ENCODE measurements around the gene SNX8.
A peak's percentile ranks its signal among the peaks of the same experiment; 100 is the strongest.

SNX8 gene

DNA sequence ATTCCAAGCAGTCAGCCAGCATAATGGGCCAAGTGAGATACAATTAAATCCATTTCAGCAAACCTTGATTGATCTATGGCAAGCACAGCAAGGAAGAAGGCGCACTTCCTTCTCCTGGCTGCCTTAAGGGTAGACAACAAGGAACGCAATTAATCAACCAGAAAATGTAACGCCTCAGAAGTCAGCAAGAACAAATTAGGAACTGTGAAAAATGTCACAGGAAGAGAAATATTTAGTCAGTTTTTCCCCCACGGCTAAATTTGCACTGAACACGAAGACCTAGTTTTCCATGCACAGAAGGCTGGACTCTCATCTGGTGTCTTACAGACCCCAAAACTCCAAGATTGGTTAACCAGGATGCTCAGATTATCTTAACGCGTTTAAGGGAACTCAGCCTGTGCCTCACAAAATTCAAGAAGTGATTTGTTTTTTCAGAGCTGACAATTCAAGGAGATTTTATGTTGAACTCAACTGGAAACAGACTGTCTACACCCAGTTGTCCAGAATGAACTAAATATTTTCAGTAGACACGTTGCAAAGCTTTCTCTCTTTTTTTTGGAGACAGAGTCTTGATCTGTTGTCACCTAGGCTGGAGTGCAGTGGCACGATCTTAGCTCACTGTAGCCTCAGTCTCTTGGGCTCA, 14.2 kb downstream of the SNX8 start:
- no peak overlapping the region for H3K4me3 ChIP-seq (replicated peaks; ENCODE audit: low read depth, low read length)
- TF ChIP-seq, protein P1, sequence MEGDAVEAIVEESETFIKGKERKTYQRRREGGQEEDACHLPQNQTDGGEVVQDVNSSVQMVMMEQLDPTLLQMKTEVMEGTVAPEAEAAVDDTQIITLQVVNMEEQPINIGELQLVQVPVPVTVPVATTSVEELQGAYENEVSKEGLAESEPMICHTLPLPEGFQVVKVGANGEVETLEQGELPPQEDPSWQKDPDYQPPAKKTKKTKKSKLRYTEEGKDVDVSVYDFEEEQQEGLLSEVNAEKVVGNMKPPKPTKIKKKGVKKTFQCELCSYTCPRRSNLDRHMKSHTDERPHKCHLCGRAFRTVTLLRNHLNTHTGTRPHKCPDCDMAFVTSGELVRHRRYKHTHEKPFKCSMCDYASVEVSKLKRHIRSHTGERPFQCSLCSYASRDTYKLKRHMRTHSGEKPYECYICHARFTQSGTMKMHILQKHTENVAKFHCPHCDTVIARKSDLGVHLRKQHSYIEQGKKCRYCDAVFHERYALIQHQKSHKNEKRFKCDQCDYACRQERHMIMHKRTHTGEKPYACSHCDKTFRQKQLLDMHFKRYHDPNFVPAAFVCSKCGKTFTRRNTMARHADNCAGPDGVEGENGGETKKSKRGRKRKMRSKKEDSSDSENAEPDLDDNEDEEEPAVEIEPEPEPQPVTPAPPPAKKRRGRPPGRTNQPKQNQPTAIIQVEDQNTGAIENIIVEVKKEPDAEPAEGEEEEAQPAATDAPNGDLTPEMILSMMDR (IDR thresholded peaks at IDR 0.05; ENCODE audit: low read length, missing control alignments) = no peak
- DNase-seq (ENCODE audit: low read depth) = no peak

- TF ChIP-seq, protein P1 (IDR thresholded peaks at IDR 0.05; ENCODE audit: low read length, missing control alignments) = no peak
- no peak overlapping the region for H3K4me3 ChIP-seq (replicated peaks; ENCODE audit: low read depth, low read length)
- DNase-seq (ENCODE audit: low read depth) = peak; percentile 83
Observed at GRCh38 chr7:2299131-2299829, 15.0 kb downstream of the SNX8 start.

GRCh38 chr7:2296832-2297231, 17.4 kb downstream of the SNX8 start:
- H3K4me3 ChIP-seq (replicated peaks; ENCODE audit: low read depth, low read length) = no peak overlapping the region
- DNase-seq (ENCODE audit: low read depth) = no peak
- TF ChIP-seq, protein P1 (IDR thresholded peaks at IDR 0.05; ENCODE audit: low read length, missing control alignments) = no peak

DNA sequence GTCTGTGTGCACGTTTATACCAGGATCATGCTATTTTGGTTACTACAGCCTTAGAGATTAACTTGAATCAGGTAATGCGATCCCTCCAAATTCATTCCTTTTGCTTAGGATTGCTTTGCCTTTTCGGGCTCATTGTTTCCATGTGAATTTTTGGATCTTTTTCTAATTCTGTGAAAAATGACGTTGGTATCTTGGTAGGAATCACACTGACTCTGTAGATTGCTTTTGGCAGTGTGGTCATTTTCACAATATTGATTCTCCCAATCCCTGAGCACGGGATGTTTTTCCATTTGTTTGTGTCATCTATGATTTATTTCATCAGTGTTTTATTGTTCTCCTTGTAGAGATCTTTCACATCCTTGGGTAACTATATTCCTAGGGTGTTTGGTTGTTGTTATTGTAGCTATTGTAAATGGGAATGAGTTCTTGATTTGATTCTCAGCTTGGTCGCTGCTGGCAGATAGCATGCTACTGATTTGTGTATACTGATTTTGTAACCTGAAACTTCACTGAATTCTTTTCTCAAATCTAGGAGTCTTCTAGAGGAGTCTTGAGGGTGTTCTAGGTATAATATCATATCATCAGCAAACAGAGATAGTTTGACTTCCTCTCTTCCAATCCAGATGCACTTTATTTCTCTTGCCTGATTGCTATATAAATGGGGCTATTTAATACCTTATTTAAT, 18.2 kb downstream of the SNX8 start:
- DNase-seq (ENCODE audit: low read depth) = no peak
- TF ChIP-seq, protein P1 (IDR thresholded peaks at IDR 0.05; ENCODE audit: low read length, missing control alignments) = no peak
- H3K4me3 ChIP-seq (replicated peaks; ENCODE audit: low read depth, low read length) = no peak overlapping the region

DNA sequence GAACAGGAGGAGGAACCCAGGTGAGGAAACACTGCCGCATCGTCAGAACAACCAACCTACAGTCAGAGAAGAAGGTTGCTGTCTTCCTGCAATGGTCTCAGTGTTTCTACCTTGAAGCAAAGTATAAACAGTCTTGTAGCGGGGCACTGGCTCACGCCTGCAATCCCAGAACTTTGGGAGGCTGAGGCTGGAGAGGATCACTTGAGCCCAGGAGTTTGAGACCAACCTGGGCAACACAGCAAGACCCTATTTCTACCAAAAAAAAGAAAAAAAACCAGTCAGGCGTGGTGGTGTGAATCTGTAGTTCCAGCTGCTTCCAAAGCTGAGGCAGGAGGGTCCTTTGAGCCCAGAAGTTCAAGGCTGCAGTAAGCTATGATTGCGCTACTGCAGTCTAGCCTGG, 23.4 kb downstream of the SNX8 start:
- TF ChIP-seq, protein P1 (IDR thresholded peaks at IDR 0.05; ENCODE audit: low read length, missing control alignments) = no peak
- no peak for DNase-seq (ENCODE audit: low read depth)
- no peak overlapping the region for H3K4me3 ChIP-seq (replicated peaks; ENCODE audit: low read depth, low read length)

DNA sequence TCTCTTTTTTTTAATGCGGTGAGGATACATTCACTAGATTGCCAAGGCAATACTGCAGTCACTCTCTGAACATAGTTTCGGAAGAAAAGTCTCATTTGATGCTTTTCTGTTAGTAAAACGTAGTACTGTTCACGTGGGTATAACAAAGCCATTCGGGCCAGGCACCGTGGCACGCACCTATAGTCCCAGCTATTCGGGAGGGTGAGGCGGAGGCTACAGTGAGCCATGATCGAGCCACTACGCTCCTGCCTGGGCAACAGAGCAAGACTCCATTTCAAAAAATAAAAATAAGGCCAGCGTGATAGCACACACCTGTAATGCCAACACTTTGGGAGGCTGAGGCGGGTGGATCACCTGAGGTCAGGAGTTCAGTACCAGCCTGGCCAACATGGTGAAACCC, 24.6 kb downstream of the SNX8 start:
- TF ChIP-seq, protein P1 (IDR thresholded peaks at IDR 0.05; ENCODE audit: low read length, missing control alignments) = no peak
- no peak for DNase-seq (ENCODE audit: low read depth)
- no peak overlapping the region for H3K4me3 ChIP-seq (replicated peaks; ENCODE audit: low read depth, low read length)

Measured in fibroblast of pulmonary artery (primary cell).